GM13977 (cell line): ENCODE data around the gene BMPR1B.

Experiments
- DNase-seq: peaks from one replicate; pipeline ENCODE4 v3.0.0; 2012; ENCODE audit warnings: low spot score
- CTCF ChIP-seq: IDR thresholded peaks from 2 replicates; pipeline ENCODE4 v1.5.1; 2012; ENCODE audit warnings: mild to moderate bottlenecking, control low read depth; ENCODE audit not compliant: insufficient read depth; ENCODE audit errors: extremely low read depth, missing control alignments
- in situ Hi-C: fragments of 300-500 bp; cut with MboI; formaldehyde crosslinking; loops from one replicate; pipeline ENCODE4 v1.12.0; 2022; ENCODE audit warnings: low sequenced_read_pairs, low pct_unique_long_range_greater_than_20kb, mixed read lengths, inconsistent platforms; ENCODE audit not compliant: unreplicated experiment

Gene BMPR1B

GRCh38 chr4:95020521-95020920 is 262.8 kb downstream of the BMPR1B start:
- TF ChIP-seq CTCF = no peak
- in situ Hi-C loops = no loop called here
- DNase-seq = no peak

GRCh38 chr4:95021099-95021498 is 263.3 kb downstream of the BMPR1B start:
- no peak for DNase-seq
- TF ChIP-seq CTCF = no peak
- in situ Hi-C loops = no loop called here

- in situ Hi-C loops = no loop called here
- TF ChIP-seq CTCF = no peak
- DNase-seq = no peak
These were observed 265.4 kb downstream of the BMPR1B start for GRCh38 chr4:95023110-95023509.

GRCh38 chr4:95027905-95028618 is 270.3 kb downstream of the BMPR1B start:
- in situ Hi-C loops = no loop called here
- DNase-seq = no peak
- TF ChIP-seq CTCF = no peak

- in situ Hi-C loops = no loop called here
- no peak for DNase-seq
- no peak for TF ChIP-seq CTCF
These were observed 281.0 kb downstream of the BMPR1B start for GRCh38 chr4:95038791-95039190.

- TF ChIP-seq CTCF = no peak
- in situ Hi-C loops = no loop called here
- DNase-seq = no peak
These were observed 286.6 kb downstream of the BMPR1B start for GRCh38 chr4:95044324-95044837.

- no peak for TF ChIP-seq CTCF
- in situ Hi-C loops = no loop called here
- DNase-seq = no peak
These were observed 287.7 kb downstream of the BMPR1B start for GRCh38 chr4:95045429-95045828.
